WI38 (cell line): ENCODE results near the gene OR56B1.

Experiments
- H3K4me3 ChIP-seq: 2 replicates; pipeline ENCODE4 v1.5.1; 2011; ENCODE audit warnings: low read depth, mild to moderate bottlenecking, control low read depth, low read length
- CTCF ChIP-seq: IDR thresholded peaks from 2 replicates; pipeline ENCODE4 v1.5.1; 2012; ENCODE audit warnings: low read depth, mild to moderate bottlenecking, control low read depth, low read length

Gene OR56B1

DNA sequence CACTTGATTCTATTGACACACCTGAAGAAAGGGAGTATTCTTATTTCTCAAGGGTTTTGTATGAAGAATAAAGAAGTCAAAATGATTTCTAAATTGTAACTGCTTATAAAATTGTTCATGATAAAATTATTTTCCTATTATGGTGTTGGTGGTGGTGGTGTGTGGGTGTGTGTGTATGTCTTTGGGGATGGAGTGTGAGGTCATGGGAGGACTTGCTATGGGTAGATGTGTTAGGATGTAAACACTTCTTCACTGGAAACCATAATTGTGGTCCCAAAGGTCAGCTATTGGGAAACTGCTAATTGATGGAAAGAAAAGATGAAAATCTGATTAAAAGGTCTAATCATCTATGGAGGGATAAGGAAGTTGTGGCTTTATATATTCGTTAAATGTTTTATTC is 41.6 kb upstream of the OR56B1 start:
- no peak overlapping the region for H3K4me3 ChIP-seq
- no peak for TF ChIP-seq CTCF

GRCh38 chr11:5695580-5695979 is 40.7 kb upstream of the OR56B1 start:
- no peak for TF ChIP-seq CTCF
- H3K4me3 ChIP-seq, result no peak overlapping the region

GRCh38 chr11:5696210-5696609 is 40.0 kb upstream of the OR56B1 start:
- no peak for TF ChIP-seq CTCF
- H3K4me3 ChIP-seq, result no peak overlapping the region

GRCh38 chr11:5698281-5698680 is 38.0 kb upstream of the OR56B1 start:
- H3K4me3 ChIP-seq, result no peak overlapping the region
- TF ChIP-seq CTCF, result no peak

- H3K4me3 ChIP-seq, result no peak overlapping the region
- TF ChIP-seq CTCF, result no peak
These were observed 35.7 kb upstream of the OR56B1 start for GRCh38 chr11:5700421-5701054.

- no peak for TF ChIP-seq CTCF
These were observed 35.1 kb upstream of the OR56B1 start for GRCh38 chr11:5701055-5701577.

DNA sequence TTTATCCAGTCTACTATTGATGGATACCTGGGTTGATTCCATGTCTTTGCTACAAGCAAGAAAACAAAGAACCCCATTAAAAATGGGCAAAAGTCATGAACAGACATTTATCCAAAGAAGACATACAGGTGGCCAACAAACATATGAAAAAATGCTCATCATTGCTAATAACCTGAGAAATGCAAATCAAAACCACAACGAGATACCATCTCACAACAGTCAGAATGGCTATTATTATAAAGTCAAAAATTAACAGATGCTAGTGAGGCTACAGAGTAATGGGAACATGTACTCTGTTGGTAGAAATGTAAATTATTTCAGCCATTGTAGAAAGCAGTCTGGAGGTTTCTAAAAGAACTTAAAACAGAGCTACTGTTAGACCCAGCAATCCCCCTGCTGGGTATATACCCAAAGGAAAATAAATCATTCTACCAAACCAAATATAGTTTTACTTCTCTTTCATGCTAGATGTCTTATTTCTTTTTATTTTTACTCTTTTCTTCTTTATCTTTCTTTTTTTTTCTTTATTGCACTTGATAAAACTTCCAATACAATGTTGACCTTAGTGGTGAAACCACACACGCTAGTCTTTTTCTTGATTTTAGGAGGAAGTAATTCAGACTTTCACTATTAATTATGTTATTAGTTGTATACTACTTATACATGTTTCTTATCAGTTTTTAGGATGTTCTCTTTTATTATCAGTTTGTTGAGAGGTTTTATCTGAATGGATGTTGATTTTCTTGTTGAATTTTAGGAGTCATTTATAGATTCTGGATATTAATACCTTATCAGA is 32.3 kb upstream of the OR56B1 start:
- no peak for TF ChIP-seq CTCF
- no peak overlapping the region for H3K4me3 ChIP-seq

More at GRCh38 chr11:5701055-5701577, 35.1 kb upstream of the OR56B1 start:
- H3K4me3 ChIP-seq, result no peak overlapping the region
